Esophagus squamous epithelium (tissue), 4 donors: ENCODE results near the gene HTATIP2.

Experiments
- POLR2A ChIP-seq, 4 donors: fragments of 450-650 bp; IDR thresholded peaks; one replicate each; pipeline ENCODE4 v1.6.1; 2017; ENCODE audit warnings: antibody characterized with exemption in 4 of 4, mild to moderate bottlenecking in 4 of 4, moderate library complexity in 3 of 4
- TF ChIP-seq, protein P1 (sequence below), 6 experiments: fragments of 450-650 bp in 4 of 6; fragments of 200-600 bp in 2 of 6; sonication (generic) in 2 of 6; IDR thresholded peaks; one replicate each; pipeline ENCODE4 v1.5.1; 2016 to 2019; ENCODE audit warnings: antibody characterized with exemption in 6 of 6, mild to moderate bottlenecking in 4 of 6, moderate library complexity in 4 of 6

- no peak for TF ChIP-seq POLR2A (IDR thresholded peaks at IDR 0.05)
- TF ChIP-seq, protein P1, sequence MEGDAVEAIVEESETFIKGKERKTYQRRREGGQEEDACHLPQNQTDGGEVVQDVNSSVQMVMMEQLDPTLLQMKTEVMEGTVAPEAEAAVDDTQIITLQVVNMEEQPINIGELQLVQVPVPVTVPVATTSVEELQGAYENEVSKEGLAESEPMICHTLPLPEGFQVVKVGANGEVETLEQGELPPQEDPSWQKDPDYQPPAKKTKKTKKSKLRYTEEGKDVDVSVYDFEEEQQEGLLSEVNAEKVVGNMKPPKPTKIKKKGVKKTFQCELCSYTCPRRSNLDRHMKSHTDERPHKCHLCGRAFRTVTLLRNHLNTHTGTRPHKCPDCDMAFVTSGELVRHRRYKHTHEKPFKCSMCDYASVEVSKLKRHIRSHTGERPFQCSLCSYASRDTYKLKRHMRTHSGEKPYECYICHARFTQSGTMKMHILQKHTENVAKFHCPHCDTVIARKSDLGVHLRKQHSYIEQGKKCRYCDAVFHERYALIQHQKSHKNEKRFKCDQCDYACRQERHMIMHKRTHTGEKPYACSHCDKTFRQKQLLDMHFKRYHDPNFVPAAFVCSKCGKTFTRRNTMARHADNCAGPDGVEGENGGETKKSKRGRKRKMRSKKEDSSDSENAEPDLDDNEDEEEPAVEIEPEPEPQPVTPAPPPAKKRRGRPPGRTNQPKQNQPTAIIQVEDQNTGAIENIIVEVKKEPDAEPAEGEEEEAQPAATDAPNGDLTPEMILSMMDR (IDR thresholded peaks at IDR 0.05), result no peak
These were observed 1.0 kb upstream of the HTATIP2 start for GRCh38 chr11:20362481-20362880.
